Choroid plexus epithelial cell (primary cell): ENCODE measurements around the gene TM9SF2.

Experiments used
- DNase-seq: peaks from one replicate; pipeline ENCODE4 v3.0.0-alpha.2; 2010; ENCODE audit warnings: low read depth
- H3K4me3 ChIP-seq: 2 replicates; pipeline ENCODE4 v1.5.1; 2011; ENCODE audit warnings: low read depth, mild to moderate bottlenecking, control low read depth, low read length, moderate library complexity
- CTCF ChIP-seq: conservative IDR thresholded peaks from 2 replicates; pipeline ENCODE4 v1.5.1; 2011; ENCODE audit warnings: low read depth, mild to moderate bottlenecking, control low read depth, inconsistent platforms, low read length, moderate library complexity

The TM9SF2 gene

GRCh38 chr13:99517577-99517976, 16.3 kb downstream of the TM9SF2 start:
- H3K4me3 ChIP-seq, result no peak overlapping the region
- no peak for DNase-seq
- no peak for TF ChIP-seq CTCF

- no peak for TF ChIP-seq CTCF
- H3K4me3 ChIP-seq, result no peak overlapping the region
- DNase-seq, result no peak
Observed at GRCh38 chr13:99517984-99518383, 16.7 kb downstream of the TM9SF2 start.

GRCh38 chr13:99522298-99522697, 21.0 kb downstream of the TM9SF2 start:
- TF ChIP-seq CTCF, result no peak
- DNase-seq, result no peak
- no peak overlapping the region for H3K4me3 ChIP-seq

- no peak for DNase-seq
- no peak overlapping the region for H3K4me3 ChIP-seq
- TF ChIP-seq CTCF, result no peak
Observed at GRCh38 chr13:99523838-99524237, 22.6 kb downstream of the TM9SF2 start.

- peak; percentile 44 for DNase-seq
- no peak for TF ChIP-seq CTCF
- no peak overlapping the region for H3K4me3 ChIP-seq
Observed at GRCh38 chr13:99525967-99526366, 24.7 kb downstream of the TM9SF2 start.

- no peak for TF ChIP-seq CTCF
- DNase-seq, result no peak
Observed at GRCh38 chr13:99526549-99526948, 25.3 kb downstream of the TM9SF2 start.

GRCh38 chr13:99527301-99527700, 26.0 kb downstream of the TM9SF2 start:
- TF ChIP-seq CTCF, result no peak
- H3K4me3 ChIP-seq, result no peak overlapping the region
- DNase-seq, result no peak

More at GRCh38 chr13:99526549-99526948, 25.3 kb downstream of the TM9SF2 start:
- no peak overlapping the region for H3K4me3 ChIP-seq
